CD4-positive, alpha-beta memory T cell (primary cell): ENCODE data around the gene ZDHHC14. TPM values are rescaled to one million over a fixed set of nuclear protein-coding genes. Genes with fewer than 3 reads are reported as not detected.

Experiments
- CTCF ChIA-PET: fragments of 350-600 bp; sonication (Branson Sonifier 250); formaldehyde crosslinking; loops from one replicate; lab custom pipeline; 2021; ENCODE audit warnings: inconsistent platforms; ENCODE audit not compliant: partially characterized antibody; lab: Charles Lee
- POLR2A ChIA-PET: fragments of 350-600 bp; sonication (Branson Sonifier 250); formaldehyde crosslinking; loops from one replicate; lab custom pipeline; 2021; ENCODE audit not compliant: partially characterized antibody; lab: Charles Lee
- DNase-seq, 5 donors: peaks; one replicate each; pipeline versions ENCODE4 v3.0.0 to v3.0.0-alpha.2; 2020 to 2022; ENCODE audit warnings: mixed read lengths in 1 of 5
- H3K27ac ChIP-seq: one replicate; pipeline ENCODE4 v1.7.0; 2013; ENCODE audit warnings: low read depth, low read length
- H3K27me3 ChIP-seq: 2 replicates; pipeline ENCODE4 v1.7.0; 2013; ENCODE audit warnings: mild to moderate bottlenecking, low read length, moderate library complexity; ENCODE audit not compliant: insufficient read depth
- H3K36me3 ChIP-seq: 2 replicates; pipeline ENCODE4 v1.7.0; 2013; ENCODE audit warnings: mild to moderate bottlenecking, low read length, moderate library complexity; ENCODE audit not compliant: insufficient read depth
- H3K4me1 ChIP-seq: 2 replicates; pipeline ENCODE4 v1.7.0; 2013; ENCODE audit warnings: mild to moderate bottlenecking, low read length, moderate library complexity; ENCODE audit not compliant: insufficient read depth
- H3K4me3 ChIP-seq, 2 donors: one replicate each; pipeline ENCODE4 v1.7.0; 2013; ENCODE audit warnings: low read length in 2 of 2, mild to moderate bottlenecking in 1 of 2
- H3K9me3 ChIP-seq, 2 donors: one replicate each; pipeline ENCODE4 v1.7.0; 2013; ENCODE audit warnings: low read length in 2 of 2, control low read depth in 1 of 2; ENCODE audit not compliant: control insufficient read depth in 1 of 2
- H3K27ac Mint-ChIP-seq, 7 donors: one replicate each; pipeline ENCODE4 v1.8.0; 2020 to 2021; ENCODE audit warnings: mixed read lengths in 7 of 7, mild to moderate bottlenecking in 6 of 7, inconsistent platforms in 3 of 7, moderate library complexity in 3 of 7
- H3K27me3 Mint-ChIP-seq, 2 donors: one replicate each; pipeline ENCODE4 v1.8.0; 2020 to 2021; ENCODE audit warnings: mixed read lengths in 2 of 2
- H3K36me3 Mint-ChIP-seq, 2 donors: one replicate each; pipeline ENCODE4 v1.8.0; 2020 to 2021; ENCODE audit warnings: mixed read lengths in 2 of 2, inconsistent platforms in 1 of 2, mild to moderate bottlenecking in 1 of 2
- H3K4me1 Mint-ChIP-seq, 4 donors: one replicate each; pipeline ENCODE4 v1.8.0; 2020 to 2021; ENCODE audit warnings: mixed read lengths in 4 of 4, mild to moderate bottlenecking in 1 of 4
- H3K4me3 Mint-ChIP-seq, 8 donors: one replicate each; pipeline ENCODE4 v1.8.0; 2020 to 2021; ENCODE audit warnings: mixed read lengths in 8 of 8, mild to moderate bottlenecking in 7 of 8, moderate library complexity in 6 of 8, inconsistent platforms in 3 of 8
- H3K9me3 Mint-ChIP-seq, 8 donors: one replicate each; pipeline ENCODE4 v1.8.0; 2020 to 2021; ENCODE audit warnings: mixed read lengths in 8 of 8, mild to moderate bottlenecking in 5 of 8, inconsistent platforms in 3 of 8, moderate library complexity in 1 of 8
- intact Hi-C: fragments of 100-400 bp; cut with micrococcal nuclease; formaldehyde crosslinking; loops from one replicate; pipeline ENCODE4 v1.15.1; 2023
- polyA plus RNA-seq, 2 donors: library from polyadenylated mRNA; unstranded; fragments of 300-500 nt; fragmentation: Illumina TruSeq; gene quantifications; one replicate each; pipeline ENCODE4 v1.2.3, GENCODE V29; 2021
- total RNA-seq, 2 experiments: library from RNA; stranded (reverse); gene quantifications; one replicate each; pipeline ENCODE4 v1.2.3, GENCODE V29; 2021

Gene ZDHHC14
- total and polyA plus RNA-seq, 4 experiments from 2014 or later = 1.5 to 1.9 (median 1.7) TPM

GRCh38 chr6:157456524-157456829 lies 75.5 kb downstream of the ZDHHC14 start:
- Mint-ChIP-seq H3K27me3 (no peaks in the 10 kb centered on the region), H3K4me1 (peaks cover 10 to 21% (median 13%) of the 10 kb centered on the region in 4 donors), H3K27ac (peak overlapping the region in 2 of 7 donors; percentile 10 to 36), H3K9me3 (no peaks in the 10 kb centered on the region), H3K4me3 (peak overlapping the region in 3 of 8 donors; percentile 3 to 60 (median 5)), H3K36me3 (no peaks in the 10 kb centered on the region)
- H3K4me3 ChIP-seq = no peak overlapping the region
- H3K36me3 ChIP-seq = no peaks in the 10 kb centered on the region
- ChIA-PET CTCF (no interaction called here), POLR2A (no interaction called here)
- DNase-seq = peak in 2 of 5 donors; percentile 17 to 25
- intact Hi-C loops = no loop called here
- no peaks in the 10 kb centered on the region for H3K27me3 ChIP-seq
- no peak overlapping the region for H3K27ac ChIP-seq
- no peaks in the 10 kb centered on the region for H3K9me3 ChIP-seq
- peaks cover 16% of the 10 kb centered on the region for H3K4me1 ChIP-seq

GRCh38 chr6:157457787-157458186 lies 76.8 kb downstream of the ZDHHC14 start:
- intact Hi-C loops = no loop called here
- ChIA-PET CTCF (no interaction called here), POLR2A (no interaction called here)
- Mint-ChIP-seq H3K4me3 (no peak overlapping the region), H3K27me3 (no peaks in the 10 kb centered on the region), H3K36me3 (no peaks in the 10 kb centered on the region), H3K27ac (peak overlapping the region in 1 of 7 donors; percentile 43), H3K9me3 (no peaks in the 10 kb centered on the region), H3K4me1 (peaks cover 10 to 21% (median 13%) of the 10 kb centered on the region in 4 donors)
- Histone ChIP-seq H3K27ac (no peak overlapping the region), H3K4me3 (no peak overlapping the region), H3K9me3 (no peaks in the 10 kb centered on the region), H3K4me1 (peaks cover 16% of the 10 kb centered on the region), H3K27me3 (no peaks in the 10 kb centered on the region), H3K36me3 (no peaks in the 10 kb centered on the region)
- DNase-seq = no peak

GRCh38 chr6:157459327-157459726 lies 78.3 kb downstream of the ZDHHC14 start:
- CTCF ChIA-PET = no interaction called here
- H3K27me3 ChIP-seq = no peaks in the 10 kb centered on the region

GRCh38 chr6:157460182-157460999 lies 79.4 kb downstream of the ZDHHC14 start:
- H3K27me3 ChIP-seq = no peaks in the 10 kb centered on the region
- peak overlapping the region in 1 of 7 donors; percentile 16 for H3K27ac Mint-ChIP-seq
- H3K4me3 Mint-ChIP-seq = no peak overlapping the region
- DNase-seq = no peak
- no peaks in the 10 kb centered on the region for H3K9me3 Mint-ChIP-seq
- H3K27ac ChIP-seq = no peak overlapping the region
- H3K36me3 ChIP-seq = no peaks in the 10 kb centered on the region
- H3K4me1 ChIP-seq = peaks cover 16% of the 10 kb centered on the region
- H3K36me3 Mint-ChIP-seq = no peaks in the 10 kb centered on the region
- peaks cover 10 to 21% (median 13%) of the 10 kb centered on the region in 4 donors for H3K4me1 Mint-ChIP-seq
- CTCF ChIA-PET = interaction anchor here (0.7 kb wide), 1 partner anchor 275 kb away, joined by 4 read pairs; no protein-coding TSS in a partner anchor
- no peaks in the 10 kb centered on the region for H3K27me3 Mint-ChIP-seq
- no peak overlapping the region for H3K4me3 ChIP-seq
- intact Hi-C loops = no loop called here
- POLR2A ChIA-PET = no interaction called here
- H3K9me3 ChIP-seq = no peaks in the 10 kb centered on the region

More at GRCh38 chr6:157459327-157459726, 78.3 kb downstream of the ZDHHC14 start:
- no peaks in the 10 kb centered on the region for H3K27me3 Mint-ChIP-seq
- Histone ChIP-seq H3K4me1 (peaks cover 16% of the 10 kb centered on the region), H3K4me3 (no peak overlapping the region), H3K36me3 (no peaks in the 10 kb centered on the region), H3K9me3 (no peaks in the 10 kb centered on the region), H3K27ac (no peak overlapping the region)
- H3K36me3 Mint-ChIP-seq = no peaks in the 10 kb centered on the region
- intact Hi-C loops = no loop called here
- H3K4me1 Mint-ChIP-seq = peaks cover 10 to 21% (median 13%) of the 10 kb centered on the region in 4 donors
- no peak overlapping the region for H3K27ac Mint-ChIP-seq
- POLR2A ChIA-PET = no interaction called here
- no peaks in the 10 kb centered on the region for H3K9me3 Mint-ChIP-seq
- no peak overlapping the region for H3K4me3 Mint-ChIP-seq
- DNase-seq = no peak

GRCh38 chr6:157461000-157461915 lies 80.3 kb downstream of the ZDHHC14 start:
- H3K27ac Mint-ChIP-seq = peak overlapping the region in 5 of 7 donors; percentile 14 to 49 (median 37)
- H3K27me3 Mint-ChIP-seq = no peaks in the 10 kb centered on the region
- no peaks in the 10 kb centered on the region for H3K9me3 Mint-ChIP-seq
- Histone ChIP-seq H3K4me1 (peaks cover 13% of the 10 kb centered on the region), H3K4me3 (no peak overlapping the region), H3K36me3 (no peaks in the 10 kb centered on the region), H3K27ac (no peak overlapping the region), H3K27me3 (no peaks in the 10 kb centered on the region), H3K9me3 (no peaks in the 10 kb centered on the region)
- intact Hi-C loops = no loop called here
- no peaks in the 10 kb centered on the region for H3K36me3 Mint-ChIP-seq
- ChIA-PET CTCF (no interaction called here), POLR2A (no interaction called here)
- H3K4me1 Mint-ChIP-seq = peaks cover 7 to 13% (median 11%) of the 10 kb centered on the region in 4 donors
- DNase-seq = peak; percentile 4 to 52 (median 16)
- H3K4me3 Mint-ChIP-seq = no peak overlapping the region

GRCh38 chr6:157462956-157463742 lies 82.2 kb downstream of the ZDHHC14 start:
- CTCF ChIA-PET = no interaction called here
- Histone ChIP-seq H3K4me3 (no peak overlapping the region), H3K27me3 (no peaks in the 10 kb centered on the region), H3K36me3 (no peaks in the 10 kb centered on the region), H3K9me3 (no peaks in the 10 kb centered on the region), H3K4me1 (peaks cover 8% of the 10 kb centered on the region), H3K27ac (no peak overlapping the region)
- POLR2A ChIA-PET = no interaction called here
- no peak for DNase-seq
- H3K4me3 Mint-ChIP-seq = no peak overlapping the region
- H3K9me3 Mint-ChIP-seq = no peaks in the 10 kb centered on the region
- H3K27ac Mint-ChIP-seq = no peak overlapping the region
- intact Hi-C loops = no loop called here
- no peaks in the 10 kb centered on the region for H3K36me3 Mint-ChIP-seq
- H3K27me3 Mint-ChIP-seq = no peaks in the 10 kb centered on the region
- H3K4me1 Mint-ChIP-seq = peaks cover 3 to 8% (median 6%) of the 10 kb centered on the region in 4 donors
